COLO668 (cell line): ENCODE measurements around the gene SDCCAG8.

Experiments used
- DNase-seq: peaks from one replicate; lab custom pipeline; 2025; ENCODE audit not compliant: unreplicated experiment; lab: John Stamatoyannopoulos, UW

SDCCAG8 gene

GRCh38 chr1:243253926-243254232 lies 2.0 kb upstream of the SDCCAG8 start:
- peak; percentile 37 for DNase-seq

- DNase-seq, result peak; percentile 61
These were observed 1.5 kb upstream of the SDCCAG8 start for GRCh38 chr1:243254233-243254926.

GRCh38 chr1:243254927-243255790 lies 682 bp upstream of the SDCCAG8 start, which contains the start of gene CEP170:
CEP170 (minus strand) TSS chr1:243255281; CDS start chr1:243225280, 30,001 bp downstream.
- peak; percentile 98 for DNase-seq

- no peak for DNase-seq
These were observed 749 bp downstream of the SDCCAG8 start for GRCh38 chr1:243256590-243256989.

GRCh38 chr1:243257189-243257588 lies 1.3 kb downstream of the SDCCAG8 start:
- no peak for DNase-seq

GRCh38 chr1:243258731-243259130 lies 2.9 kb downstream of the SDCCAG8 start:
- no peak for DNase-seq

GRCh38 chr1:243260221-243260880 lies 4.5 kb downstream of the SDCCAG8 start:
- no peak for DNase-seq

GRCh38 chr1:243261390-243261789 lies 5.5 kb downstream of the SDCCAG8 start:
- DNase-seq, result no peak

GRCh38 chr1:243264717-243265116 lies 8.9 kb downstream of the SDCCAG8 start:
- DNase-seq, result no peak

GRCh38 chr1:243266231-243266630 lies 10.4 kb downstream of the SDCCAG8 start:
- no peak for DNase-seq

- DNase-seq, result no peak
These were observed 11.6 kb downstream of the SDCCAG8 start for GRCh38 chr1:243267471-243267880.

GRCh38 chr1:243267914-243268653 lies 12.2 kb downstream of the SDCCAG8 start:
- DNase-seq, result no peak

- DNase-seq, result no peak
These were observed 13.1 kb downstream of the SDCCAG8 start for GRCh38 chr1:243268751-243269460.

GRCh38 chr1:243269461-243269801 lies 13.6 kb downstream of the SDCCAG8 start:
- no peak for DNase-seq

GRCh38 chr1:243270097-243270864 lies 14.4 kb downstream of the SDCCAG8 start:
- no peak for DNase-seq

- no peak for DNase-seq
These were observed 16.2 kb downstream of the SDCCAG8 start for GRCh38 chr1:243271996-243272395.

- no peak for DNase-seq
These were observed 16.6 kb downstream of the SDCCAG8 start for GRCh38 chr1:243272401-243272800.

GRCh38 chr1:243273506-243273905 lies 17.7 kb downstream of the SDCCAG8 start:
- no peak for DNase-seq

- no peak for DNase-seq
These were observed 18.1 kb downstream of the SDCCAG8 start for GRCh38 chr1:243273945-243274344.

GRCh38 chr1:243275316-243275715 lies 19.5 kb downstream of the SDCCAG8 start:
- no peak for DNase-seq
